CD4-positive, alpha-beta T cell treated with Interferon alpha-2 for 1 hour (primary cell): ENCODE data around the gene MTA1.

ENCODE experiments used
- DNase-seq, 2 donors: peaks; one replicate each; pipeline ENCODE4 v3.0.0-alpha.2; 2020 to 2022

The MTA1 gene

GRCh38 chr14:105426416-105427130, 6.9 kb downstream of the MTA1 start:
- DNase-seq = no peak

- no peak for DNase-seq
Observed at GRCh38 chr14:105427412-105427811, 7.8 kb downstream of the MTA1 start.

GRCh38 chr14:105427936-105428485, 8.4 kb downstream of the MTA1 start:
- DNase-seq = no peak

DNA sequence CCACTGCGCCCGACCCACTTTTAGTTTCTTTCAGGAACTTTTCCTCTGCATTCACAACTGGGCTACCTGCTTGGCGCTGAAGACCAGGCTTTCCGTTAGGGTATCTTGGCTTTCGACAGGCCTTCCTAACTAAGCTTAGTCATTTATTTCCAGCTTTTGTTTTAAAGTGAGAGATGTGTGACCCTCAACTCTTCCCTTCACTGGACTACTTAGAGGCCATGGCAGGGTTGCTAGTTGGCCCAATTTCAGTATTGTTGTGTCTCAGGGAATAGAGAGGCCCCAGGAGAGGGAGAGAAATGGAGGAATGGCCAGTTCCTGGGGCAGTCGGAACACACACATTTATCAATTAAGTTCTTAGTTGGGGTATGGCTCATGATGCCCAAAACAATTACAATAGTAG, 10.4 kb downstream of the MTA1 start:
- no peak for DNase-seq

GRCh38 chr14:105430565-105430964, 10.9 kb downstream of the MTA1 start:
- DNase-seq = no peak

DNA sequence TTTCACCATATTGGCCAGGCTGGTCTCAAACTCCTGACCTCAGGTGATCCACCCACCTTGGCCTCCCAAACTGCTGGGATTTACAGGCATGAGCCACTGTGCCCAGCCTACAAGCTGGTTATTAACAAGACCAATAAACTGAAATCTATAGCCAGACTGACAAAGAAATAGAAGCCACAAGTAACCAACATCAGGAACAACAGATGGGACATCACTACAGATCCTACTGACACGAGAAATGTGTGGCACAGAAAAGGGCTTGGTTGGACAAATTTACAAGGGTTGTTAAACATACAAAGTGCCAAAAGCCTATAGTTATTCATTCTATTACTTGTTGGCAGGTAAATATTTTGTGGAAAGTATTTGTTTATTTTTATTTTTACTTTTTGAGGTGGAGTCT, 11.6 kb downstream of the MTA1 start:
- DNase-seq = no peak

GRCh38 chr14:105432657-105433056, 13.0 kb downstream of the MTA1 start:
- DNase-seq = no peak

GRCh38 chr14:105433161-105433605, 13.6 kb downstream of the MTA1 start:
- DNase-seq = no peak

DNA sequence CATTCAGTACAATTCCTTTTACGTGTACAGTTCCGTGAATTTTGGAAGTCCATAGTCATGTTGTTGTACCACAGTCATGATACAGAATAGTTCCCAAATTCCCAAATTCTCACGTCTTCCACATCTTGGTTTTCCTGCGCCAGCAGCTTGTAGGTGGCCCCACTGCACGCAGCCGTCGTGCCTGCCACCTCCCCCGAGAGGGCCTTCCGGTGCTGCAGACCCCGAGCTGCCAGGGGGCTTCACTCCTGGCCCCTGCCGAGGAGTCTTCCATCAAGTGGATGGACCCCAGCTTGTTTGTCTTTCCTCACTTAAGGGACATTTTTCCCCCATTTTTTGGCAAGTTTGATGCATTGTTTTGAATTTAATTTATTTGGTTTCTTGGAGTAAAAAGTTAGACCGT, 16.8 kb downstream of the MTA1 start:
- DNase-seq = no peak

DNA sequence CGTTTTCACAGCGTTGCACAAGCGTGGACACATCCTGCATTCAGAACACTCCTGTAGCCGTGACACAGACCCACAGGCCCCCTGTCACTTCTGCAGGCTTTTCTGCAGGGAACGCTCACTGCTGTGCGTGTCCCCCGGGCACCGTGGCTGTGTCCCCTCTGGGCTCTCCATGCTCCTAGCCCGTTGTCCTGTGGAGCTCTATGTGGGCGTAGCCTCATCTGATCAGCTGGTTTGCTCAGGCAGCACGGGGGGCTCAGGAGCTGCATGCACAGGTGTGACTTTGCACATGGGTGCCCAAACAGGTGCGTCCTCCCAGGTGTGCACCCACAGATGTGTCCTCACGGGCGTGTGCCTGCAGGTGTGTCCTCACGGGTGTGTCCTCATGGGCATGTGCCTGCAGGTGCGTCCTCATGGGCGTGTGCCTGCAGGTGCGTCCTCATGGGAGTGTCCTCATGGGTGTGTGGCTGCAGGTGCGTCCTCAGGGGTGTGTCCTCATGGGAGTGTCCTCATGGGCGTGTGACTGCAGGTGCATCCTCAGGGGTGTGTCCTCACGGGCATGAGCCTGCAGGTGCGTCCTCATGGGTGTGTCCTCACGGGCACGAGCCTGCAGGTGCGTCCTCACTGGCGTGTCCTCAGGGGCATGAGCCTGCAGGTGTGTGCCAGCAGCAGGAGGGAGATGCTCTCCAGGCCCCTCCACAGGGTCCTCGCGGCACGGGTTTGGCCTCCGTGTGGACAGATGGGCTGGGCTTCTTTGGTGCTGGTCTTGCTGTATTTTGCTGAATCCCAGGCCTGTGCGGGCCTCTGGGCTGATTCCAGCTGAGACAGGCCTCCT, 17.5 kb downstream of the MTA1 start:
- no peak for DNase-seq

DNA sequence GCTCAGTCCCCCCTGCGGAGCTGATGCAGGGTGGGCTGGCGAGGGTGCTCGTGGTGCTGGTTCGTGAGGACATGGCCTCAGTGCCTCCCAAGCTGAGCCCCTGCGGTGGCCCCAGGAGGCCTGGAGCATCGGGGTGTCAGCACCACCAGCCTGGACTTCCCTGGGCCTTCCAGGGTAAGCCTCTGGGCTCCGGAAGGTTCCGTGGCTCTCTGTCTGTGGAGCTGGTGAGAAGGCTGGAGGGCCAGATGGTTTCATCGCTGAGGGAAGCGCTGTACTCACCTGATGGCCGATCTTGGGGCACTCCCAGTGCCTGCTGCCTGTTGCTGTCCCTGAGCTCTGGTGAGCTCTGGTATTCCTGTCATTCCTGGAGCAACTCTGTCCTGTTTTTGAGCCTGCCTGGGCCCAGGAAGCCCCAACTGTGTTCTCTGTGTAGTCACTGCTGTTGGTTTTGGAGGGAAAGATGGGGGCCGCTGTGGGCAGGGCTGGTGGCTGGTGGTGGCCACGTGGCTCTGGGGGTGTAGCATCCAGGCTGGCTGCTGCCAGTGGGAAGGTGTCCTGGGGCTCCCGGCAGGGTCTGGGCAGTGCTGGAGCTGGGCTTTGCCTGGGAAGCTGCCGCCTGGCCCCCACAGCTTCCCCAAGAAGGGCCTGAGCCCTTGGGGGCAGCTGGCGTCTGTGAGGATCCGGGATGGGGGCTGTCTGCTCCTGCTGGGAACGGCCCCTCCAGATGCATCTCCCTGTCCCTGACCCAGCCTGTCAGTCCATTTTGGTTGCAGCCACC, 18.3 kb downstream of the MTA1 start:
- no peak for DNase-seq

DNA sequence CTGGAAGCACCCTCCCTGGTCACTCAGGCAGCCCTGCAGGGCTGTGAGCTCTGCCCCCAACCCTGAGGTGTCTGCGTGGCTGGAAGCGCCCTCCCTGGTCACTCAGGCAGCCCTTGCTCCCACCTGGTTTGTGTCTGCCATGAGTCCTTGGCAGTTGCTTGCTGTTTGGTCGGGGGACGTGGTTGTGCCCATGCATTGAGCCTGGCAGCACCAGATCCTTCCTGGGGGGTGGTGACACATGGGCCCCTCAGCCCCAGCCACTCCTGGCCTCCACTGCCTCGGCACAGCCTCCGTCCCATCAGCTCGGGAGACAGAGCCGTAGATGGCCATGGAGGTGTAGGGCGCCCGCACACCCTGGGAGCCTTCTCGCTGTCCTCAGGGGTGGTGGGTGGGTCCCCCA, 19.6 kb downstream of the MTA1 start:
- no peak for DNase-seq

GRCh38 chr14:105439710-105440553, 20.3 kb downstream of the MTA1 start:
- no peak for DNase-seq

DNA sequence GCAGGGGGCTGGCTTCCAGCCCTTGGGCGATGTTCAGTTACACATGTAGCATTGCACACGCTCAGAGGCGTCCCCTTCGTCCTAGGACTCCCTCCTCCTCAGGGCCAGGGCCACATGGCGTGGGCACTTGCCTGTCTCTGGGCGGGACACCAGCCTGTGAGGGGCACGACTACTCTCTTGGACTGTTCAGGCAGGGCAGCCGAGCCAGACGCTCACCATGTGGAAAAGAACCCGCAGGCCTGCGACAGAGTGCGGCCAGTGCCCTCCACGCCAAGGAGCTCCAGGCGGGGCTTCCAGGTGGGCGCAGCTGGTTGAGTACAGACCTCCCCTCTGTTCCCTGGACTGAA, 20.9 kb downstream of the MTA1 start:
- no peak for DNase-seq

DNA sequence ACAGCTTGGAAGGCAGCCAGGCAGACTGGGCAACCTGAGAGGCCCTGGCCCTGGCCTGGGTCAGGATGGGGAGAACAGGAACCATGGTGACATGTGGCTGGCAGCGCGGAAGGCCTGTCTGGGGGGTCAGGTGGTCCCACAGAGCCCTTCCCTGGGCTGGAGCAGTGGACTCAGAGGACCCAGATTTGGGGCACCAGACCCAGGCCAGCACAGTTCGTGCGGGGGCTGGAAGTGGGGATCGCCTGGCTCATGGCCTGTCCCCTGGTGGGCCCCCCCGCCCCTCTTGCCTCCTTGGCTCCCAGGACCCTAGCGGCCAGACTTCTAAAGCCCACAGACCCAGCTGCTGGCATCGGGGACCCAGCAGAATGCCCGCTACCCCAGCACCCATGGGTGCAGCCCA, 21.4 kb downstream of the MTA1 start:
- no peak for DNase-seq

DNA sequence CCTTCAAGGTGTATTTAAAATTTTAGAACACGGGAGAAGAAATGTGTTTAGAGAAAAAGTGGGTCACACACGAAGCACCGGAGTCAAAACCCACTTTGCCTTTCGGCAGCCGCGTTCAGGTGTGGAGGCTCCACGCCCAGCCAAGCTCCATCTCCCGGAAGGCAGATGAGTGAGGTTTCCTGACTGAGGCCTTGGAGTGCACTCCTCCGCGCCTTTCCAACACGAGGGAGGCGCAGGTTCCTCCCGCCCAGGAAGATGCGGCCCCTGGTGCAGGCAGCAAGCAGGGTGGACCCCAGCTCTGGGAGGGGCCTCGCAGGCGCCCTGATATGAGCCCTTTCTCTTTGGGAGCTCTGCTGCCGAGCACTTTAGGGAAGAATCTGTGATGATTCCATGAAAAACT, 22.5 kb downstream of the MTA1 start:
- no peak for DNase-seq

DNA sequence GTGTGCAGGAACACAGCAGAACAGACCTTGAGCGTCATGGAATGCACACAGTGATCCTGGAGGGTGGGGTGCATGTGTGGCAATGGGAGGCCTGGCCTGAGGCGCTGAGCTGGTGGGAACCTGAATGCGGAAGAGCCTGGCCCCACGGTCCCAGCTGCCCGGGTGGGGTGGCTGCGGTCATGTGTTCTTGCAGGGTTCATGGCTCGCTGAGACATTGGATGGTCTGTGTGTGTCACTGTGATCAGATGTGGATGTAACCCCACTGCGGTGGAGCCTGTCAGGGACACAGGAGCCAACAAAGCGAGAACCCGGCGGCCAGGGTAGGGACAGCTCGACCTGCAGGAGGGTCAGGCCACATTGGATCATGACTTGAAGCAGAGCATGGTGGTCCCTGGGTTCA, 23.2 kb downstream of the MTA1 start:
- no peak for DNase-seq

- DNase-seq = no peak
Observed at GRCh38 chr14:105444859-105445258, 25.2 kb downstream of the MTA1 start.

- no peak for DNase-seq
Observed at GRCh38 chr14:105445290-105445689, 25.7 kb downstream of the MTA1 start.

DNA sequence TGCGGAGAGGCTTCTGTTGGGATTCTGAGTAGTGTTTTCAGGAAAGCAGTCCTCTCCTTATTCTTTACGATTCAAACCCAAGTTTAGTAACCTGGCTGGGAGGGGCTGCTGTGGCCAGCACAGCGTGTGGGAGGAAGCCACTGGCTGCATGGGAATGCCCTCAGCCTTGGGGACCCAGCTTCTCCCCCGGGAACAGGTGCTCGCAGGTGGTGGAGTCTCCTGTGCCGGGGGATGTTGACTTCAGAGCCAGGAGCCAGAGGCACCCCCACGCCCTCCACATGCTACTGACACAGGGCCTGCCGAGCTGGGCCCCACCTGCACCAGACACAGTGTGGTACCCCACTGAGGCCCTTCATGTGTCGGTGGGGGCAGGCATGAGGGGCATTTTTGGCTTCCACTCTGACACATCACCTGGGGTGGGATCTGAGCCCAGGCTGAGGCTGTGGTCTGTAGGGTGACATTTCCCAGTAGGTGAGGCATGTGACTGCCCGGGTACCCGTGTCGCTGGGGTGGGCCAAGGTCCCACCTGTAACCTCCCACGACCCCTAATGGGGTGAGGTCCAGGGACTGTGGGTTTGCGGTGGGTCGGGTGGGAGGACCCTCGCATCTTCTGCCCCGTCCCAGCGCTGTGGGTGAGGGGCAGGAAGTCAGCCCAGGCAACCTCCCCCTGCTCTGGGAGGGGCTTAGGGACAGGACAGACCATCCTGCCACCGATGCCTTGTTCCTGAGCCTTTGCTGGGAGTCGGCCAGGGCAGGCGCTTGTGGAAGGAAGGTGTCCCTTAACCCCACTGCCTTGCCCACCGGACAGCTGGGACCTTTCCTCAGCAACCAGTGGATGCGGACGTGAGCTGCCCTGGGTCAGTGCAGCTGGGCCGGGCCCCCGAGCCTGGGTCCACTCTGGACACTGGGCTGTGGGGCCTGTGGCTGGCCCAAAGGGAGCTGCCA, 26.5 kb downstream of the MTA1 start:
- no peak for DNase-seq

- DNase-seq = no peak
Observed at GRCh38 chr14:105446971-105447370, 27.3 kb downstream of the MTA1 start.
